ENCODE results near the gene NOP53. TPM values are rescaled to one million over a fixed set of nuclear protein-coding genes. Genes with fewer than 3 reads are reported as not detected.
"Not testable (repeated sequence)": the region's sequence is repeated elsewhere in the genome, so short reads cannot be mapped to it uniquely, and the experiment has no call there.

The NOP53 gene
- total RNA-seq, 1 donor from 2014 or later: 129 TPM

GRCh38 chr19:47804451-47804850 is 59.1 kb downstream of the NOP53 start, which contains the start of gene TPRX1:
Gene TPRX1, minus strand, starts transcription at chr19:47804551. Its CDS starts 12 bp downstream, at chr19:47804539.
- DNase-seq (ENCODE audit: low read depth, low spot score): not testable (repeated sequence)

DNA sequence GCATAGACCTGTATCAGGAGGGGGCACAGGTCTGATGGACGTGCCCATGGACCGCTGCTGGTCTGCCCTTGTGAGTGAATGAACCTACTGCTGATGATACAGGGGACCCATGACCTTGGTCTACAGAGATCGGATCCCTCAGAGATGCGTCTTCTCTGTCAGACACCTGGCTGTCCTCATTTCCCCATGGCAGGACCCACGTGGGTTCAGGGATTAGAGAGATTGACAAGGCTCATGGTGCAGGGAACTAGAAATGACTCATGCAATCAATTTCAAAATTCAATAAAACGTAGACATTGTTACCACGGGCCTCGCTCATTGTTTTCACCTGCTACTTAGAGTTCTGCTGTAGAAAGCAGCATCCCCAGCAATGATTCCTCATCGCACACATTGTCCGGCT is 60.0 kb downstream of the NOP53 start:
- no peak for DNase-seq (ENCODE audit: low read depth, low spot score)

GRCh38 chr19:47806435-47806834 is 61.1 kb downstream of the NOP53 start:
- no peak for DNase-seq (ENCODE audit: low read depth, low spot score)

Other genes starting within 250 kb of the NOP53 start
- gene NAPA, start 230.5 kb upstream of the NOP53 start, total RNA-seq: 59.7 and 76.2 TPM in 2 replicates
- gene ZNF541, start 172.4 kb upstream of the NOP53 start, total RNA-seq: 0.07 TPM in 1 of 2 replicates, not detected in the other
- 4.2 and 5.4 TPM in 2 replicates for gene BICRA, start 136.4 kb upstream of the NOP53 start, total RNA-seq
- gene EHD2, start 32.1 kb upstream of the NOP53 start, total RNA-seq: 97.5 and 98.8 TPM in 2 replicates
- 212 and 296 TPM in 2 replicates for gene SELENOW, start 33.2 kb downstream of the NOP53 start, total RNA-seq
- gene TPRX1, start 59.0 kb downstream of the NOP53 start, total RNA-seq: not detected in 2 replicates
- gene CRX, start 76.4 kb downstream of the NOP53 start, total RNA-seq: not detected in 2 replicates
- not detected in 2 replicates for gene TPRX2, start 113.7 kb downstream of the NOP53 start, total RNA-seq
- gene SULT2A1, start 140.8 kb downstream of the NOP53 start, total RNA-seq: not detected in 2 replicates
- not detected in 2 replicates for gene BSPH1, start 246.6 kb downstream of the NOP53 start, total RNA-seq
- not detected in 2 replicates for gene ELSPBP1, start 249.1 kb downstream of the NOP53 start, total RNA-seq